B cell (primary cell): ENCODE measurements around the gene SHANK1. TPM values are rescaled to one million over a fixed set of nuclear protein-coding genes. Genes with fewer than 3 reads are reported as not detected.

Experiments
- ATAC-seq: fragments of 200-7000 bp; cut with Tn5 transposase; one replicate; pipeline ENCODE4 v1.10.0; 2021; ENCODE audit warnings: low read depth, mild to moderate bottlenecking, moderate number of reproducible peaks, moderate library complexity
- CTCF ChIA-PET: fragments of 350-600 bp; sonication (Branson Sonifier 250); formaldehyde crosslinking; loops from one replicate; lab custom pipeline; 2021; ENCODE audit warnings: antibody characterized with exemption, inconsistent platforms; lab: Charles Lee
- POLR2A ChIA-PET: fragments of 350-600 bp; sonication (Branson Sonifier 250); formaldehyde crosslinking; loops from one replicate; lab custom pipeline; 2021; ENCODE audit warnings: antibody characterized with exemption; lab: Charles Lee
- DNase-seq: peaks from one replicate; pipeline ENCODE4 v3.0.0; 2013
- H2AFZ ChIP-seq: 2 replicates; pipeline ENCODE4 v1.6.1; 2012; ENCODE audit warnings: mild to moderate bottlenecking, low read depth, low read length; ENCODE audit not compliant: insufficient read depth, poor library complexity, severe bottlenecking
- H3K27ac ChIP-seq, 2 donors: 1 replicate in 1 of 2; 2 replicates in 1 of 2; pipeline ENCODE4 v1.5.1; 2012 to 2013; ENCODE audit warnings: low read length in 2 of 2, mild to moderate bottlenecking in 2 of 2, moderate library complexity in 1 of 2
- H3K27me3 ChIP-seq, 4 experiments: fragments of 200-600 bp in 1 of 4; sonication (generic) in 1 of 4; replicated peaks in 1 of 4; 1 replicate in 2 of 4; 2 replicates in 2 of 4; pipeline versions ENCODE4 v1.6.1 to v1.7.0; 2013 to 2016; ENCODE audit warnings: low read length in 3 of 4, mild to moderate bottlenecking in 2 of 4, mixed read lengths in 1 of 4, moderate library complexity in 1 of 4; ENCODE audit not compliant: insufficient read depth in 4 of 4, control insufficient read depth in 3 of 4; ENCODE audit errors: control extremely low read depth in 1 of 4
- H3K36me3 ChIP-seq, 2 experiments: replicated peaks in 1 of 2; 1 replicate in 1 of 2; 2 replicates in 1 of 2; pipeline versions ENCODE4 v1.6.1 to v1.7.1; 2013; ENCODE audit warnings: low read length in 1 of 2; ENCODE audit not compliant: insufficient read depth in 2 of 2, control insufficient read depth in 1 of 2; ENCODE audit errors: control extremely low read depth in 1 of 2, extremely low read depth in 1 of 2
- H3K4me1 ChIP-seq, 2 donors: fragments of 200-600 bp in 1 of 2; sonication (generic) in 1 of 2; 1 replicate in 1 of 2; 2 replicates in 1 of 2; pipeline versions ENCODE4 v1.5.1 to v1.6.1; 2013 to 2017; ENCODE audit warnings: low read length in 2 of 2; ENCODE audit not compliant: control insufficient read depth in 2 of 2, insufficient read depth in 2 of 2
- H3K4me2 ChIP-seq: replicated peaks from 2 replicates; pipeline ENCODE3; 2012; ENCODE audit warnings: mild to moderate bottlenecking, low read depth, low read length; ENCODE audit not compliant: poor library complexity, severe bottlenecking
- H3K4me3 ChIP-seq, 5 experiments: fragments of 200-600 bp in 1 of 5; sonication (generic) in 1 of 5; 1 replicate in 3 of 5; 2 replicates in 2 of 5; pipeline versions ENCODE4 v1.5.1 to v1.7.0; 2011 to 2016; ENCODE audit warnings: low read length in 4 of 5, mild to moderate bottlenecking in 4 of 5, low read depth in 2 of 5, control low read depth in 1 of 5, moderate library complexity in 1 of 5; ENCODE audit not compliant: insufficient read depth in 1 of 5; ENCODE audit errors: control extremely low read depth in 1 of 5, extremely low read depth in 1 of 5
- H3K79me2 ChIP-seq: fragments of 200-600 bp; sonication (generic); one replicate; pipeline ENCODE4 v1.6.0; 2016; ENCODE audit warnings: low read length; ENCODE audit not compliant: control insufficient read depth, insufficient read depth
- H3K9ac ChIP-seq: fragments of 200-600 bp; sonication (generic); 2 replicates; pipeline ENCODE4 v1.6.1; 2017; ENCODE audit warnings: mild to moderate bottlenecking, low read length, moderate library complexity
- H3K9me3 ChIP-seq, 3 donors: one replicate each; pipeline versions ENCODE4 v1.6.1 to v1.7.1; 2013; ENCODE audit warnings: low read length in 2 of 3; ENCODE audit not compliant: control insufficient read depth in 2 of 3, insufficient read depth in 1 of 3; ENCODE audit errors: control extremely low read depth in 1 of 3
- H4K20me1 ChIP-seq: 2 replicates; pipeline ENCODE4 v1.6.0; 2012; ENCODE audit warnings: mild to moderate bottlenecking, low read length; ENCODE audit not compliant: insufficient read depth, control insufficient read depth, poor library complexity, severe bottlenecking
- H3K27ac Mint-ChIP-seq: one replicate; pipeline ENCODE4 v1.8.0; 2021; ENCODE audit warnings: mixed read lengths
- H3K27me3 Mint-ChIP-seq: one replicate; pipeline ENCODE4 v1.8.0; 2021; ENCODE audit warnings: mixed read lengths
- H3K4me1 Mint-ChIP-seq: one replicate; pipeline ENCODE4 v1.8.0; 2021; ENCODE audit warnings: mixed read lengths
- H3K4me3 Mint-ChIP-seq: one replicate; pipeline ENCODE4 v1.8.0; 2021; ENCODE audit warnings: mixed read lengths
- H3K9me3 Mint-ChIP-seq: one replicate; pipeline ENCODE4 v1.8.0; 2022; ENCODE audit warnings: mixed read lengths; ENCODE audit not compliant: insufficient read depth
- EZH2 ChIP-seq: IDR thresholded peaks from 2 replicates; pipeline ENCODE4 v1.6.1; 2012; ENCODE audit warnings: borderline replicate concordance, low read depth, mild to moderate bottlenecking, moderate library complexity, low read length; ENCODE audit not compliant: insufficient read depth, poor library complexity, severe bottlenecking
- WGBS: methylation state at CpG from one replicate; pipeline ENCODE4 v1.1.5; 2013; ENCODE audit warnings: missing lambda C conversion rate; ENCODE audit not compliant: insufficient coverage; 5-methylcytosine and 5-hydroxymethylcytosine counted together
- intact Hi-C: fragments of 100-400 bp; cut with micrococcal nuclease; formaldehyde crosslinking; loops from one replicate; pipeline ENCODE4 v1.10.0; 2022
- polyA plus RNA-seq: library from polyadenylated mRNA; depleted of rRNA; stranded (reverse); fragments of >200 nt; gene quantifications from 2 replicates; pipeline ENCODE4 v1.2.3, GENCODE V29; 2012
- total RNA-seq, 2 donors: library from RNA; stranded (reverse); fragments of 120-200 nt in 1 of 2; gene quantifications; 1 replicate in 1 of 2; 2 replicates in 1 of 2; pipeline versions ENCODE4 v1.2.3 to v1.2.4, GENCODE V29; 2013 to 2022
- TF ChIP-seq, protein P1 (sequence below): fragments of 200-600 bp; IDR thresholded peaks from one replicate; pipeline ENCODE4 v1.8.0; 2022; ENCODE audit warnings: antibody characterized with exemption, mild to moderate bottlenecking

Gene SHANK1
- total and polyA plus RNA-seq, 2 donors (not counting 1 experiment from before 2014, with no cell fraction given), result not detected

DNA sequence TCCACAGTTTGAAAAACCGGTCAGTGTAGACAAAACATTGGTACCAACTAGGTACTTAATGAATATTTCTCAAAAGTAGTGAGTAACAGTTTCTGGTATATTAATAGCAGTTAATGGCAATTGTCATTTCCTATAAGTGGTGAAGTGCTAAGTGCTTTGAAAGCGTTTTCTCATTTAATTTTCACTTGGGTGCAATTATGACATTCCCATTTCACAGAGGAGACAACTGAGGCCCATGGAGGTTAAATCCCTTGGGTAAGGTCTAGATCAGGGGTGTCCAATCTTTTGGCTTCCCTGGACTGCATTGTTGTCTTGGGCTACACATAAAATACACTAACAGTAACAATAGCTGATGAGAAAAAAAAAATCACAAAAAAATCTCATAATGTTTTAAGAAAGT, 79.2 kb downstream of the SHANK1 start:
- Histone ChIP-seq H3K27me3 (peaks cover 0 to 58% (median 29%) of the 10 kb centered on the region in 4 experiments), H4K20me1 (no peaks in the 10 kb centered on the region), H3K79me2 (no peaks in the 10 kb centered on the region), H3K4me1 (peaks cover 13 to 14% of the 10 kb centered on the region in 2 donors), H3K9me3 (peaks cover 0 to 29% (median 3%) of the 10 kb centered on the region in 3 donors), H3K9ac (no peak overlapping the region), H3K36me3 (no peaks in the 10 kb centered on the region), H2AFZ (no peak overlapping the region), H3K4me2 (peak overlapping the region; percentile 86), H3K27ac (no peak overlapping the region), H3K4me3 (no peak overlapping the region)
- Mint-ChIP-seq H3K4me1 (peaks cover 13% of the 10 kb centered on the region), H3K27me3 (peaks cover 52% of the 10 kb centered on the region), H3K9me3 (peaks cover 2% of the 10 kb centered on the region), H3K27ac (no peak overlapping the region), H3K4me3 (peak overlapping the region; percentile 29)
- TF ChIP-seq, protein P1, sequence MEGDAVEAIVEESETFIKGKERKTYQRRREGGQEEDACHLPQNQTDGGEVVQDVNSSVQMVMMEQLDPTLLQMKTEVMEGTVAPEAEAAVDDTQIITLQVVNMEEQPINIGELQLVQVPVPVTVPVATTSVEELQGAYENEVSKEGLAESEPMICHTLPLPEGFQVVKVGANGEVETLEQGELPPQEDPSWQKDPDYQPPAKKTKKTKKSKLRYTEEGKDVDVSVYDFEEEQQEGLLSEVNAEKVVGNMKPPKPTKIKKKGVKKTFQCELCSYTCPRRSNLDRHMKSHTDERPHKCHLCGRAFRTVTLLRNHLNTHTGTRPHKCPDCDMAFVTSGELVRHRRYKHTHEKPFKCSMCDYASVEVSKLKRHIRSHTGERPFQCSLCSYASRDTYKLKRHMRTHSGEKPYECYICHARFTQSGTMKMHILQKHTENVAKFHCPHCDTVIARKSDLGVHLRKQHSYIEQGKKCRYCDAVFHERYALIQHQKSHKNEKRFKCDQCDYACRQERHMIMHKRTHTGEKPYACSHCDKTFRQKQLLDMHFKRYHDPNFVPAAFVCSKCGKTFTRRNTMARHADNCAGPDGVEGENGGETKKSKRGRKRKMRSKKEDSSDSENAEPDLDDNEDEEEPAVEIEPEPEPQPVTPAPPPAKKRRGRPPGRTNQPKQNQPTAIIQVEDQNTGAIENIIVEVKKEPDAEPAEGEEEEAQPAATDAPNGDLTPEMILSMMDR, result no peak
- no peak for TF ChIP-seq EZH2
- ATAC-seq, result no peak
- no peak for DNase-seq
- intact Hi-C loops, result loop anchor here (10.0 kb wide), 1 partner anchor 114 kb away; no protein-coding TSS in a partner anchor
- WGBS, result no CpG with 5 or more reads among the region's 2 CpGs
- CTCF ChIA-PET, result no interaction called here
- POLR2A ChIA-PET, result no interaction called here

- peak within 1 kb of the TSS in 4 of 5 experiments; percentile 23 to 62 (median 50) for H3K4me3 ChIP-seq
- Mint-ChIP-seq H3K4me3 (peak within 1 kb of the TSS; percentile 80), H3K9me3 (peaks cover 2% of the 10 kb centered on the region), H3K27me3 (peaks cover 54% of the 10 kb centered on the region), H3K4me1 (peaks cover 13% of the 10 kb centered on the region), H3K27ac (no peak within 1 kb of the TSS)
- H3K9ac ChIP-seq, result peak within 1 kb of the TSS; percentile 51
- no peaks in the 10 kb centered on the region for H4K20me1 ChIP-seq
- no peak for TF ChIP-seq EZH2
- TF ChIP-seq, protein P1, result no peak
- peaks cover 0 to 55% (median 25%) of the 10 kb centered on the region in 4 experiments for H3K27me3 ChIP-seq
- ATAC-seq, result peak; percentile 84
- WGBS, result 8% methylated on average over 59 of the region's 76 CpGs
- H3K9me3 ChIP-seq, result peaks cover 0 to 35% (median 11%) of the 10 kb centered on the region in 3 donors
- peak within 1 kb of the TSS; percentile 49 for H2AFZ ChIP-seq
- H3K4me1 ChIP-seq, result peaks cover 13 to 14% of the 10 kb centered on the region in 2 donors
- ChIA-PET POLR2A (no interaction called here), CTCF (no interaction called here)
- H3K36me3 ChIP-seq, result no peaks in the 10 kb centered on the region
- H3K79me2 ChIP-seq, result no peaks in the 10 kb centered on the region
- no peak within 1 kb of the TSS for H3K27ac ChIP-seq
- DNase-seq, result peak; percentile 61
- peak within 1 kb of the TSS; percentile 86 for H3K4me2 ChIP-seq
- intact Hi-C loops, result loop anchor here (1.0 to 10.0 kb wide), 2 partner anchors 40 to 115 kb away; no protein-coding TSS in a partner anchor
Measured at GRCh38 chr19:50639121-50640112, 80.2 kb downstream of the SHANK1 start, which contains the start of gene SYT3. SYT3 (minus strand) TSS chr19:50639881; CDS start chr19:50637411, 2,470 bp downstream.
